GM12878 (cell line): ENCODE results near the gene CYSRT1. TPM values are rescaled to one million over a fixed set of nuclear protein-coding genes. Genes with fewer than 3 reads are reported as not detected.

ENCODE experiments used
- BACH1 ChIP-seq: fragments of 450-650 bp; IDR thresholded peaks from 2 replicates; pipeline ENCODE4 v1.6.1; 2017; ENCODE audit warnings: mild to moderate bottlenecking, borderline replicate concordance
- CBX5 ChIP-seq: sonication (generic); IDR thresholded peaks from 2 replicates; pipeline ENCODE4 v1.6.1; 2016; ENCODE audit warnings: low read depth, moderate library complexity, mild to moderate bottlenecking, inconsistent platforms
- EED ChIP-seq: sonication (generic); IDR thresholded peaks from 2 replicates; pipeline ENCODE4 v1.6.1; 2016; ENCODE audit warnings: antibody characterized with exemption, low read depth
- FOS ChIP-seq: IDR thresholded peaks from 3 replicates; pipeline ENCODE4 v1.6.1; 2011; ENCODE audit warnings: borderline replicate concordance; ENCODE audit not compliant: insufficient read length; ENCODE audit errors: extremely low read depth
- GATAD2B ChIP-seq: fragments of 450-650 bp; conservative IDR thresholded peaks from 2 replicates; pipeline ENCODE4 v1.6.1; 2017; ENCODE audit warnings: low read depth, mild to moderate bottlenecking, moderate library complexity
- HCFC1 ChIP-seq: fragments of 150-350 bp; IDR thresholded peaks from 2 replicates; pipeline ENCODE4 v1.6.1; 2014; ENCODE audit warnings: low read length
- HDAC2 ChIP-seq: fragments of 200-600 bp; sonication (generic); IDR thresholded peaks from 2 replicates; pipeline ENCODE4 v1.6.1; 2017
- IRF4 ChIP-seq: IDR thresholded peaks from 2 replicates; pipeline ENCODE4 v1.6.1; 2011; ENCODE audit warnings: low read depth, low read length
- KAT2A ChIP-seq: conservative IDR thresholded peaks from 2 replicates; pipeline ENCODE4 v1.6.1; 2011; ENCODE audit warnings: low read depth, low read length; ENCODE audit not compliant: control insufficient read depth
- LARP7 ChIP-seq: fragments of 450-650 bp; IDR thresholded peaks from 2 replicates; pipeline ENCODE4 v1.6.1; 2017; ENCODE audit warnings: mild to moderate bottlenecking
- MEF2B ChIP-seq: fragments of 450-650 bp; IDR thresholded peaks from 2 replicates; pipeline ENCODE4 v1.6.1; 2018; ENCODE audit warnings: mild to moderate bottlenecking, moderate library complexity; ENCODE audit not compliant: partially characterized antibody, poor library complexity, severe bottlenecking
- MTA2 ChIP-seq: fragments of 450-650 bp; IDR thresholded peaks from 2 replicates; pipeline ENCODE4 v1.6.1; 2016; ENCODE audit warnings: low read depth, mild to moderate bottlenecking, moderate library complexity
- MYC ChIP-seq: IDR thresholded peaks from 2 replicates; pipeline ENCODE4 v1.6.1; 2011; ENCODE audit warnings: mild to moderate bottlenecking, low read length, moderate library complexity, inconsistent platforms; ENCODE audit not compliant: insufficient read depth, insufficient replicate concordance, insufficient read length, severe bottlenecking
- NKRF ChIP-seq: fragments of 450-650 bp; conservative IDR thresholded peaks from 2 replicates; pipeline ENCODE4 v1.6.1; 2017; ENCODE audit warnings: mild to moderate bottlenecking, moderate library complexity
- POU2F2 ChIP-seq: IDR thresholded peaks from 3 replicates; pipeline ENCODE4 v1.6.1; 2011; ENCODE audit warnings: low read depth, mild to moderate bottlenecking, low read length, borderline replicate concordance
- RAD51 ChIP-seq: fragments of 450-650 bp; IDR thresholded peaks from 2 replicates; pipeline ENCODE4 v1.6.1; 2016; ENCODE audit warnings: moderate library complexity, mild to moderate bottlenecking, inconsistent platforms
- RB1 ChIP-seq: fragments of 450-650 bp; formaldehyde crosslinking; IDR thresholded peaks from 2 replicates; pipeline ENCODE4 v1.6.1; 2017; ENCODE audit warnings: mild to moderate bottlenecking, borderline replicate concordance
- RUNX3 ChIP-seq: IDR thresholded peaks from 2 replicates; pipeline ENCODE4 v1.6.1; 2012; ENCODE audit warnings: low read length, inconsistent platforms
- SIN3A ChIP-seq: IDR thresholded peaks from 2 replicates; pipeline ENCODE4 v1.6.1; 2012; ENCODE audit warnings: low read depth, low read length, improper control_type of control experiment
- SMAD1 ChIP-seq: fragments of 450-650 bp; IDR thresholded peaks from 2 replicates; pipeline ENCODE4 v1.6.1; 2018; ENCODE audit warnings: mild to moderate bottlenecking, low read depth; ENCODE audit not compliant: partially characterized antibody
- SMARCA5 ChIP-seq: fragments of 450-650 bp; IDR thresholded peaks from 2 replicates; pipeline ENCODE4 v1.6.1; 2017; ENCODE audit warnings: mild to moderate bottlenecking
- SMC3 ChIP-seq: IDR thresholded peaks from 2 replicates; pipeline ENCODE4 v1.6.1; 2011; ENCODE audit warnings: low read length, improper control_type of control experiment, borderline replicate concordance
- SP1 ChIP-seq: IDR thresholded peaks from one replicate; pipeline ENCODE4 v1.6.1; 2011; ENCODE audit warnings: low read depth, low read length
- TCF12 ChIP-seq: IDR thresholded peaks from 2 replicates; pipeline ENCODE4 v1.6.1; 2011; ENCODE audit warnings: low read depth, mild to moderate bottlenecking, low read length
- YY1 ChIP-seq: IDR thresholded peaks from 2 replicates; pipeline ENCODE4 v1.6.1; 2011; ENCODE audit warnings: low read depth, mild to moderate bottlenecking, low read length
- ZNF217 ChIP-seq: fragments of 450-650 bp; IDR thresholded peaks from 2 replicates; pipeline ENCODE4 v1.6.1; 2017; ENCODE audit warnings: antibody characterized with exemption, mild to moderate bottlenecking
- ZNF274 ChIP-seq: IDR thresholded peaks from one replicate; pipeline ENCODE4 v1.8.0; 2011; ENCODE audit not compliant: insufficient read length, insufficient read depth
- polyA plus RNA-seq, 11 experiments: library from polyadenylated mRNA; depleted of rRNA in 4 of 11; unstranded in 6 of 11; stranded (reverse) in 5 of 11; fragments of >200 nt; fragmentation: Nextera tagmentation in 4 of 11; fragmentation: Illumina TruSeq in 1 of 11; extraction: Ambion mirVana in 4 of 11; extraction: Trizol in 1 of 11; gene quantifications; 1 replicate in 1 of 11; 2 replicates in 10 of 11; pipeline versions ENCODE4 v1.2.1 to v1.2.3, GENCODE V29; 2011 to 2016; ENCODE audit warnings: inconsistent platforms in 2 of 11, missing spikeins in 2 of 11, low read depth in 1 of 11
- total RNA-seq, 4 experiments: library from RNA; depleted of rRNA in 3 of 4; stranded (reverse); fragments of >200 nt in 3 of 4; fragmentation: Illumina TruSeq in 1 of 4; extraction: Trizol in 1 of 4; gene quantifications; 2 replicates each; pipeline versions ENCODE4 v1.2.1 to v1.2.3, GENCODE V29; 2013 to 2021
- TF ChIP-seq, protein P1 (sequence below): fragments of 450-650 bp; IDR thresholded peaks from 2 replicates; pipeline ENCODE4 v1.6.1; 2017; ENCODE audit warnings: mild to moderate bottlenecking

Gene CYSRT1
- total and polyA plus RNA-seq, 10 of the 15 experiments (the other 5 are each of a cell fraction or from before 2014, with no cell fraction given) = 0.24 to 3.6 (median 0.97) TPM; not detected in 1

GRCh38 chr9:137240318-137240840, 15.4 kb downstream of the CYSRT1 start (continued):
- TF ChIP-seq EED (peak; percentile 34; the same call in 1 of the 2 replicates), YY1 (0 out of 2 replicates have a peak, but pooled peaks have one; percentile 11), BACH1 (peak; percentile 98), MTA2 (no peak), RAD51 (0 out of 2 replicates have a peak, but pooled peaks have one; percentile 34), SMC3 (no peak), SP1 (no peak), FOS (no peak), ZNF274 (no peak), SMAD1 (peak; percentile 49), SIN3A (peak; percentile 62; the same call in 1 of the 2 replicates), ZNF217 (peak; percentile 75), LARP7 (peak; percentile 100), RB1 (peak; percentile 81; the same call in 1 of the 2 replicates), POU2F2 (no peak; the same call in 2 of the 3 replicates), MYC (peak; percentile 91), GATAD2B (peak; percentile 99), NKRF (peak; percentile 95), HCFC1 (no peak), IRF4 (no peak), CBX5 (no peak), TCF12 (0 out of 2 replicates have a peak, but pooled peaks have one; percentile 33), HDAC2 (0 out of 2 replicates have a peak, but pooled peaks have one; percentile 81), KAT2A (no peak), RUNX3 (no peak), MEF2B (peak; percentile 69), SMARCA5 (peak; percentile 93; the same call in 1 of the 2 replicates)
- TF ChIP-seq, protein P1, sequence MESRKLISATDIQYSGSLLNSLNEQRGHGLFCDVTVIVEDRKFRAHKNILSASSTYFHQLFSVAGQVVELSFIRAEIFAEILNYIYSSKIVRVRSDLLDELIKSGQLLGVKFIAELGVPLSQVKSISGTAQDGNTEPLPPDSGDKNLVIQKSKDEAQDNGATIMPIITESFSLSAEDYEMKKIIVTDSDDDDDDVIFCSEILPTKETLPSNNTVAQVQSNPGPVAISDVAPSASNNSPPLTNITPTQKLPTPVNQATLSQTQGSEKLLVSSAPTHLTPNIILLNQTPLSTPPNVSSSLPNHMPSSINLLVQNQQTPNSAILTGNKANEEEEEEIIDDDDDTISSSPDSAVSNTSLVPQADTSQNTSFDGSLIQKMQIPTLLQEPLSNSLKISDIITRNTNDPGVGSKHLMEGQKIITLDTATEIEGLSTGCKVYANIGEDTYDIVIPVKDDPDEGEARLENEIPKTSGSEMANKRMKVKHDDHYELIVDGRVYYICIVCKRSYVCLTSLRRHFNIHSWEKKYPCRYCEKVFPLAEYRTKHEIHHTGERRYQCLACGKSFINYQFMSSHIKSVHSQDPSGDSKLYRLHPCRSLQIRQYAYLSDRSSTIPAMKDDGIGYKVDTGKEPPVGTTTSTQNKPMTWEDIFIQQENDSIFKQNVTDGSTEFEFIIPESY = no peak
